NCI-H82 treated with DMSO at 0.1 percent for 48 hours (cell line): ENCODE results near the gene ZBTB49.

ENCODE experiments used
- DNase-seq: peaks from one replicate; lab custom pipeline; 2025; ENCODE audit not compliant: unreplicated experiment; lab: John Stamatoyannopoulos, UW

The ZBTB49 gene

DNA sequence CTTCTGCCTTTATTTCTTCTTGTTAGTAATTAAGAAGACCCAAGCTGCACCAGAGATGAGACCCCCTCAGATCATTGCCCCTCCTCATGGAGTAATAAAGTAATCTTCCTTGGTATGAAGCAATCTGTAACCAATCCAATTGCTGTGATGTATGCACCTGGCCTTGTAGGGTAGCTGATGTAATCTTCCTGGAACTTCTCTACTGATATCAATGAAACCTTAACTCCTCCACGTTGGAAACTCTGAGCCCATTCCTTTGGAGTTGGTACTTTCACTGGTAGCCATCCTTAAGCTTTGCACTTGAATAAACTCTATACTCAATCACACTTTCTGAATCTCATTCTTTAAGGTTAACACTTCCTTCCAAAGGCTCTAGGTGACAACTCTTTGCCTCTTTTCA, 65.3 kb downstream of the ZBTB49 start:
- DNase-seq: no peak

- DNase-seq: no peak
Measured at GRCh38 chr4:4356106-4357041, 66.3 kb downstream of the ZBTB49 start.

GRCh38 chr4:4358093-4358854, 68.2 kb downstream of the ZBTB49 start:
- no peak for DNase-seq

DNA sequence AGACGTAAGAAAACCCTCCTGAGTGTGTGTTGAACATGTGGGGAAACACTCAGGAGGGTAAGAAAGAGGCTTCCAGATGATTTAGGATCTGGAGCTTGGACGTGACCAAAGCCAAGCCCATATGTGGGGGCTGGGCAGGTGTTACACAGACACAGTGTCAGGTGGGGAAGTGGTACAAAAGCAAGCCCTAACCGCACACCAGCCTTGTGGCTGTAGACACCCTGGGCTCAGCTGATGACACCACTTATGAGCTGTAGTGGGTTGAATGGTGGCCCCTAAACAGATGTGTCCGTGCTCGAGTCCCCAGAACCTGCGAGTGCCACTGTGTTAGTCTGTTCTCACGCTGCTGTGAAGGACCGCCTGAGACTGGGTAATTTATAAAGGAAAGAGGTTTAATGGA, 71.8 kb downstream of the ZBTB49 start:
- DNase-seq: no peak

GRCh38 chr4:4362991-4363697, 73.1 kb downstream of the ZBTB49 start:
- no peak for DNase-seq

- DNase-seq: no peak
Measured at GRCh38 chr4:4364061-4364460, 74.0 kb downstream of the ZBTB49 start.

GRCh38 chr4:4364486-4365208, 74.6 kb downstream of the ZBTB49 start:
- no peak for DNase-seq

DNA sequence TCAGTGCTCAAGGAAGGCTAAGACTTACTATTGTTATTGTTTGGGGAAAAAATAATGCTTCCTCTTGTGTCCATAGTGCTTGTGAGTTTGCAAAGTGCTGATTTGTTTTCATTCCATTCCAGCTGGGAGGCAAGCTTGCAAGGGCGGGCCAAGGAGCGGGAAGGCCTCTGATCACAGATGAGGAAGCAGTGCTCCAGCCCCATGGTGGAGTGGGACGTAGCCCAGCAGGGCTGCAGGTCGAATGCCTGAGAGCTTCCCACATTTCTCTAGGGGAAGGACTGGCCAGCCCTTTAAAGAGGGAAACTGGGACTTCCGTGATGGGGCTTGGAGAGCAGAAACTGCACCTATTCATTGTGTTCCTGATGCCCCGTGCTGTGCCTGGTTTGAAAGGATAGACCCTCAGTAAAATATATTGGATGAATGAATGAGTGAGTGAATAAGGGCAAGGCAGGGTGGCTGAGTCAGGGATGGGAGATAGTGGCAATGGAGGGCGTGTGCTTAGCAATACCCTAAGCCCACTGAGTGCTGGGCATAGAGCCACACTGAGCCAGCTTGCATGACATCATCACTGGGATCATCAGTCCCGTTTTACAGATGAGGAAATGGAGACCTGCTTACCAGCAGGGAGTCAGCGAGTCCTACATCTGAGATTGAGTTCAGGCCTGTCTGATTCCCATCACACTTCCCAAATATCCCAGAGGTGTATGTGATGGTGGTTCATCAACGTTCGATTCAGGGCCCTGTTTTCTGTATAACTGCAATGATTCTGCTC, 78.9 kb downstream of the ZBTB49 start:
- DNase-seq: no peak
